Measurements from ENCODE around the gene CCNB1. TPM values are rescaled to one million over a fixed set of nuclear protein-coding genes. Genes with fewer than 3 reads are reported as not detected.

Gene CCNB1
- total and polyA plus RNA-seq, 4 donors = 1.0 to 82.5 (median 5.8) TPM

DNA sequence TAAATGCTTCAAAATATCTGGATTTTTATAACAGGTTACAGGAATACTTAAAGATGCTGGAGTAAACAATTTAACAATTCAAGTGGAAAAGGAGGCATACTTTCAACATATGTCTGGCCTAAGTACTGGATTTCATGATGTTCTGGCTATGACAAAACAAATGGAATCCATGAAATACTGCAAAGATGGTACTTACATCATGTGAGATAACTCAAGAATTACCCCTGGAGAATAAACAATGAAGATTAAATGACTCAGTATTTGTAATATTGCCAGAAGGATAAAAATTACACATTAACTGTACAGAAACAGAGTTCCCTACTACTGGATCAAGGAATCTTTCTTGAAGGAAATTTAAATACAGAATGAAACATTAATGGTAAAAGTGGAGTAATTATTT lies 37.5 kb upstream of the CCNB1 start:
- Histone ChIP-seq H3K27me3 (ENCODE audit: control insufficient read depth in 4 of 4, insufficient read depth in 4 of 4, low read length in 3 of 4) (no peaks in the 10 kb centered on the region), H3K36me3 (ENCODE audit: control insufficient read depth in 4 of 4, insufficient read depth in 3 of 4, low read depth in 1 of 4, low read length in 3 of 4) (peaks cover 4 to 37% (median 29%) of the 10 kb centered on the region in 4 donors), H3K9me3 (ENCODE audit: control insufficient read depth in 4 of 4, low read length in 3 of 4) (no peaks in the 10 kb centered on the region), H3K4me1 (ENCODE audit: control insufficient read depth in 4 of 4, insufficient read depth in 4 of 4, low read length in 3 of 4) (no peaks in the 10 kb centered on the region), H3K9ac (ENCODE audit: low read depth in 1 of 2, low read length in 2 of 2) (no peak overlapping the region), H3K4me3 (ENCODE audit: low read depth in 1 of 3, low read length in 3 of 3) (no peak overlapping the region), H3K27ac (ENCODE audit: low read depth in 1 of 2, low read length in 2 of 2) (no peak overlapping the region)
- TF ChIP-seq HNF4G (IDR thresholded peaks at IDR 0.05) = no peak
- no peak for TF ChIP-seq FOXA2 (IDR thresholded peaks at IDR 0.05)
- TF ChIP-seq SP1 (IDR thresholded peaks at IDR 0.05) = no peak
- TF ChIP-seq, protein P1, sequence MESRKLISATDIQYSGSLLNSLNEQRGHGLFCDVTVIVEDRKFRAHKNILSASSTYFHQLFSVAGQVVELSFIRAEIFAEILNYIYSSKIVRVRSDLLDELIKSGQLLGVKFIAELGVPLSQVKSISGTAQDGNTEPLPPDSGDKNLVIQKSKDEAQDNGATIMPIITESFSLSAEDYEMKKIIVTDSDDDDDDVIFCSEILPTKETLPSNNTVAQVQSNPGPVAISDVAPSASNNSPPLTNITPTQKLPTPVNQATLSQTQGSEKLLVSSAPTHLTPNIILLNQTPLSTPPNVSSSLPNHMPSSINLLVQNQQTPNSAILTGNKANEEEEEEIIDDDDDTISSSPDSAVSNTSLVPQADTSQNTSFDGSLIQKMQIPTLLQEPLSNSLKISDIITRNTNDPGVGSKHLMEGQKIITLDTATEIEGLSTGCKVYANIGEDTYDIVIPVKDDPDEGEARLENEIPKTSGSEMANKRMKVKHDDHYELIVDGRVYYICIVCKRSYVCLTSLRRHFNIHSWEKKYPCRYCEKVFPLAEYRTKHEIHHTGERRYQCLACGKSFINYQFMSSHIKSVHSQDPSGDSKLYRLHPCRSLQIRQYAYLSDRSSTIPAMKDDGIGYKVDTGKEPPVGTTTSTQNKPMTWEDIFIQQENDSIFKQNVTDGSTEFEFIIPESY (IDR thresholded peaks at IDR 0.05) = no peak
- no peak for TF ChIP-seq NR2F2 (IDR thresholded peaks at IDR 0.05)
- no peak for TF ChIP-seq HNF4A (conservative IDR thresholded peaks at IDR 0.05)
- TF ChIP-seq, protein P2, sequence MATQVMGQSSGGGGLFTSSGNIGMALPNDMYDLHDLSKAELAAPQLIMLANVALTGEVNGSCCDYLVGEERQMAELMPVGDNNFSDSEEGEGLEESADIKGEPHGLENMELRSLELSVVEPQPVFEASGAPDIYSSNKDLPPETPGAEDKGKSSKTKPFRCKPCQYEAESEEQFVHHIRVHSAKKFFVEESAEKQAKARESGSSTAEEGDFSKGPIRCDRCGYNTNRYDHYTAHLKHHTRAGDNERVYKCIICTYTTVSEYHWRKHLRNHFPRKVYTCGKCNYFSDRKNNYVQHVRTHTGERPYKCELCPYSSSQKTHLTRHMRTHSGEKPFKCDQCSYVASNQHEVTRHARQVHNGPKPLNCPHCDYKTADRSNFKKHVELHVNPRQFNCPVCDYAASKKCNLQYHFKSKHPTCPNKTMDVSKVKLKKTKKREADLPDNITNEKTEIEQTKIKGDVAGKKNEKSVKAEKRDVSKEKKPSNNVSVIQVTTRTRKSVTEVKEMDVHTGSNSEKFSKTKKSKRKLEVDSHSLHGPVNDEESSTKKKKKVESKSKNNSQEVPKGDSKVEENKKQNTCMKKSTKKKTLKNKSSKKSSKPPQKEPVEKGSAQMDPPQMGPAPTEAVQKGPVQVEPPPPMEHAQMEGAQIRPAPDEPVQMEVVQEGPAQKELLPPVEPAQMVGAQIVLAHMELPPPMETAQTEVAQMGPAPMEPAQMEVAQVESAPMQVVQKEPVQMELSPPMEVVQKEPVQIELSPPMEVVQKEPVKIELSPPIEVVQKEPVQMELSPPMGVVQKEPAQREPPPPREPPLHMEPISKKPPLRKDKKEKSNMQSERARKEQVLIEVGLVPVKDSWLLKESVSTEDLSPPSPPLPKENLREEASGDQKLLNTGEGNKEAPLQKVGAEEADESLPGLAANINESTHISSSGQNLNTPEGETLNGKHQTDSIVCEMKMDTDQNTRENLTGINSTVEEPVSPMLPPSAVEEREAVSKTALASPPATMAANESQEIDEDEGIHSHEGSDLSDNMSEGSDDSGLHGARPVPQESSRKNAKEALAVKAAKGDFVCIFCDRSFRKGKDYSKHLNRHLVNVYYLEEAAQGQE (IDR thresholded peaks at IDR 0.05) = no peak
- no peak for TF ChIP-seq EGR1 (IDR thresholded peaks at IDR 0.05; ENCODE audit: low read depth in 2 of 2)
- no peak for TF ChIP-seq TAF1 (conservative IDR thresholded peaks at IDR 0.05)
- TF ChIP-seq, protein P3, sequence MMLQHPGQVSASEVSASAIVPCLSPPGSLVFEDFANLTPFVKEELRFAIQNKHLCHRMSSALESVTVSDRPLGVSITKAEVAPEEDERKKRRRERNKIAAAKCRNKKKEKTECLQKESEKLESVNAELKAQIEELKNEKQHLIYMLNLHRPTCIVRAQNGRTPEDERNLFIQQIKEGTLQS (IDR thresholded peaks at IDR 0.05) = no peak
- no peak for DNase-seq (ENCODE audit: low spot score)

DNA sequence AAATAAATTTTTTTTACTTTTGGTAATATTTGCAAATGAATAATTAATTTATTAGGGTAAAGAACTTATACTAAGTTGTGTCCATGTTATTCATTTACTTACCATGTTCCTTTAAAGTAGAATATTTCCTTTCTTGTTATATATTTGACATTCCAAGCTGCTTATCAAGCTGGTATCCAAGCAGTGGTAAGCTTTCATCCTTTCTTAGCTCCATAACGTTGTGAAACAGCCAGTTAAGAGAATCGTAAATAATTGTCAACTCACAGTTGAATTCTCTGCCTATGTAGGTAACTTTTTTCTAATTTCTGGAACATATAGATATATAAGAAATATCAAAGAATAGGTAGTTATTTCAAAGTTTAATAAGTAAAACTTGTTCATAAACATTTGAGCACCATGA lies 36.7 kb upstream of the CCNB1 start:
- TF ChIP-seq, protein P3 (IDR thresholded peaks at IDR 0.05) = no peak
- TF ChIP-seq, protein P1 (IDR thresholded peaks at IDR 0.05) = no peak
- TF ChIP-seq YY1 (IDR thresholded peaks at IDR 0.05) = no peak
- no peak for TF ChIP-seq RXRA (IDR thresholded peaks at IDR 0.05)
- Histone ChIP-seq H3K27me3 (ENCODE audit: control insufficient read depth in 4 of 4, insufficient read depth in 4 of 4, low read length in 3 of 4) (no peaks in the 10 kb centered on the region), H3K4me1 (ENCODE audit: control insufficient read depth in 4 of 4, insufficient read depth in 4 of 4, low read length in 3 of 4) (no peaks in the 10 kb centered on the region), H3K4me3 (ENCODE audit: low read depth in 1 of 3, low read length in 3 of 3) (no peak overlapping the region), H3K27ac (ENCODE audit: low read depth in 1 of 2, low read length in 2 of 2) (no peak overlapping the region), H3K9ac (ENCODE audit: low read depth in 1 of 2, low read length in 2 of 2) (no peak overlapping the region), H3K36me3 (ENCODE audit: control insufficient read depth in 4 of 4, insufficient read depth in 3 of 4, low read depth in 1 of 4, low read length in 3 of 4) (peaks cover 4 to 30% (median 27%) of the 10 kb centered on the region in 4 donors), H3K9me3 (ENCODE audit: control insufficient read depth in 4 of 4, low read length in 3 of 4) (no peaks in the 10 kb centered on the region)
- DNase-seq (ENCODE audit: low spot score) = no peak
- 86% methylated on average over 2 of the region's 2 CpGs for WGBS

Data from liver (tissue), 9 donors.